ENCODE results near the gene HNRNPF.

Gene HNRNPF

GRCh38 chr10:43421201-43421507 lies 12.2 kb upstream of the HNRNPF start:
- ATAC-seq = no peak
- no peak for DNase-seq

GRCh38 chr10:43420369-43421200 lies 11.6 kb upstream of the HNRNPF start:
- ATAC-seq (peak; percentile 91), DNase-seq (peak; percentile 89)

GRCh38 chr10:43419997-43420368 lies 11.0 kb upstream of the HNRNPF start:
- DNase-seq (no peak), ATAC-seq (no peak)

- DNase-seq (peak; percentile 69), ATAC-seq (peak; percentile 64)
These were observed 9.2 kb upstream of the HNRNPF start for GRCh38 chr10:43417950-43418768.

- DNase-seq (no peak), ATAC-seq (no peak)
These were observed 6.6 kb upstream of the HNRNPF start for GRCh38 chr10:43415544-43415943.

- DNase-seq (no peak), ATAC-seq (no peak)
These were observed 2.5 kb upstream of the HNRNPF start for GRCh38 chr10:43411536-43411935.

- no peak for ATAC-seq
- DNase-seq = no peak
These were observed 1.4 kb upstream of the HNRNPF start for GRCh38 chr10:43410345-43410744.

GRCh38 chr10:43409385-43410109 lies 561 bp upstream of the HNRNPF start:
- peak; percentile 67 for DNase-seq
- no peak for ATAC-seq

- no peak for ATAC-seq
- DNase-seq = no peak
These were observed 666 bp downstream of the HNRNPF start for GRCh38 chr10:43408331-43408709.

GRCh38 chr10:43407576-43408330 lies 1.2 kb downstream of the HNRNPF start:
- ATAC-seq = peak; percentile 55

GRCh38 chr10:43407148-43407575 lies 1.8 kb downstream of the HNRNPF start:
- ATAC-seq (no peak), DNase-seq (peak; percentile 73)

More at GRCh38 chr10:43407576-43408330, 1.2 kb downstream of the HNRNPF start:
- peak; percentile 93 for DNase-seq

GRCh38 chr10:43404704-43405084 lies 4.3 kb downstream of the HNRNPF start:
- no peak for DNase-seq
- no peak for ATAC-seq

- DNase-seq = no peak
- no peak for ATAC-seq
These were observed 4.9 kb downstream of the HNRNPF start for GRCh38 chr10:43403911-43404703.

GRCh38 chr10:43402880-43403452 lies 6.0 kb downstream of the HNRNPF start:
- DNase-seq (no peak), ATAC-seq (no peak)

GRCh38 chr10:43402176-43402575 lies 6.8 kb downstream of the HNRNPF start:
- ATAC-seq (no peak), DNase-seq (no peak)

GRCh38 chr10:43401627-43402026 lies 7.4 kb downstream of the HNRNPF start:
- DNase-seq (no peak), ATAC-seq (no peak)

- DNase-seq (no peak), ATAC-seq (peak; percentile 24)
These were observed 9.4 kb downstream of the HNRNPF start for GRCh38 chr10:43399320-43400310.

GRCh38 chr10:43398939-43399319 lies 10.1 kb downstream of the HNRNPF start:
- no peak for ATAC-seq
- DNase-seq = no peak

GRCh38 chr10:43396928-43397624 lies 11.9 kb downstream of the HNRNPF start:
- DNase-seq = peak; percentile 90
- peak; percentile 84 for ATAC-seq

All from stimulated activated naive CD8-positive, alpha-beta T cell treated with anti-CD3 and anti-CD28 coated beads, Interleukin-15, Interleukin-2, amounts not matched to agents 100 U/mL and 50 U/mL, for 24 hours (primary cell).